Panc1 (cell line): ENCODE measurements around the gene TRMT6. TPM values are rescaled to one million over a fixed set of nuclear protein-coding genes. Genes with fewer than 3 reads are reported as not detected.

Source experiments
- ATAC-seq: fragments of 200-7000 bp; cut with Tn5 transposase; 2 replicates; pipeline ENCODE4 v1.9.1; 2020; ENCODE audit warnings: mild to moderate bottlenecking, moderate library complexity
- Bru-seq: library from RNA; stranded (reverse); fragments of 400-500 nt; gene quantifications from one replicate; lab custom pipeline; 2021; lab: Mats Ljungman, UMichigan
- BruChase-seq, 2 experiments: library from RNA; stranded (reverse); fragments of 400-500 nt; gene quantifications; one replicate each; lab custom pipeline; 2021; lab: Mats Ljungman, UMichigan
- BruUV-seq: library from RNA; stranded (reverse); fragments of 400-500 nt; replicated peaks from 2 replicates; lab custom pipeline; 2021; lab: Mats Ljungman, UMichigan
- CTCF ChIA-PET: fragments of 300-600 bp; sonication (Branson Sonifier 250); formaldehyde crosslinking; loops from one replicate; lab custom pipeline; 2022; ENCODE audit warnings: antibody characterized with exemption; lab: Charles Lee
- POLR2A ChIA-PET: fragments of 300-600 bp; sonication (Branson Sonifier 250); formaldehyde crosslinking; loops from one replicate; lab custom pipeline; 2022; ENCODE audit warnings: antibody characterized with exemption; lab: Charles Lee
- DNase-seq: peaks from one replicate; pipeline ENCODE4 v3.0.0-alpha.2; 2010; ENCODE audit warnings: low read depth, low spot score
- H3K27ac ChIP-seq: 2 replicates; pipeline ENCODE4 v1.5.1; 2011; ENCODE audit warnings: mild to moderate bottlenecking, low read length, inconsistent platforms
- H3K27me3 ChIP-seq: fragments of 200-500 bp; sonication (Bioruptor generic); 2 replicates; pipeline ENCODE4 v1.6.0; 2014; ENCODE audit warnings: low read length, inconsistent platforms; ENCODE audit not compliant: control insufficient read depth, insufficient read depth
- H3K36me3 ChIP-seq: fragments of 200-500 bp; sonication (Bioruptor generic); 2 replicates; pipeline ENCODE4 v1.5.1; 2014; ENCODE audit warnings: inconsistent platforms, mild to moderate bottlenecking, low read length, moderate library complexity; ENCODE audit not compliant: control insufficient read depth, insufficient read depth
- H3K4me1 ChIP-seq: 2 replicates; pipeline ENCODE4 v1.5.1; 2011; ENCODE audit warnings: inconsistent platforms, mild to moderate bottlenecking, low read length, moderate library complexity; ENCODE audit not compliant: control insufficient read depth, insufficient read depth
- H3K4me3 ChIP-seq, 2 experiments: 2 replicates each; pipeline ENCODE4 v1.5.1; 2011 to 2012; ENCODE audit warnings: low read depth in 2 of 2, low read length in 2 of 2, mild to moderate bottlenecking in 2 of 2, inconsistent platforms in 1 of 2, moderate library complexity in 1 of 2
- H3K9me3 ChIP-seq: fragments of 200-500 bp; sonication (Bioruptor generic); 2 replicates; pipeline ENCODE4 v1.5.1; 2014; ENCODE audit warnings: low read depth, mild to moderate bottlenecking, inconsistent platforms, low read length, moderate library complexity; ENCODE audit not compliant: control insufficient read depth, insufficient read depth
- CTCF ChIP-seq: fragments of 450-650 bp; IDR thresholded peaks from 2 replicates; pipeline ENCODE4 v1.5.1; 2017; ENCODE audit warnings: mild to moderate bottlenecking
- POLR2AphosphoS5 ChIP-seq: IDR thresholded peaks from 2 replicates; pipeline ENCODE4 v1.6.1; 2012; ENCODE audit warnings: mild to moderate bottlenecking, low read depth, low read length, moderate library complexity
- SIN3A ChIP-seq: IDR thresholded peaks from 2 replicates; pipeline ENCODE4 v1.6.1; 2012; ENCODE audit warnings: low read depth, mild to moderate bottlenecking, low read length, moderate library complexity, borderline replicate concordance; ENCODE audit not compliant: insufficient read depth
- TCF7L2 ChIP-seq: IDR thresholded peaks from 2 replicates; pipeline ENCODE4 v1.6.1; 2011; ENCODE audit warnings: mild to moderate bottlenecking, low read depth, low read length, inconsistent platforms
- in situ Hi-C: cut with HindIII; loops from 2 replicates; pipeline ENCODE4 v1.10.0; 2016; ENCODE audit warnings: low sequenced_read_pairs, low pct_unique_long_range_greater_than_20kb
- intact Hi-C: fragments of 100-400 bp; cut with micrococcal nuclease; formaldehyde crosslinking; loops from one replicate; pipeline ENCODE4 v1.10.0; 2022; ENCODE audit not compliant: unreplicated experiment
- long read RNA-seq: library from polyadenylated mRNA; unstranded; transcript quantifications from one replicate; pipeline ENCODE4 v2.0.0, GENCODE V29; 2021; ENCODE audit not compliant: unreplicated experiment
- polyA plus RNA-seq: library from polyadenylated mRNA; unstranded; fragments of >200 nt; gene quantifications from one replicate; pipeline ENCODE4 v1.2.1, GENCODE V29; 2012; ENCODE audit warnings: missing spikeins; ENCODE audit not compliant: insufficient read length
- total RNA-seq: library from RNA; stranded (reverse); gene quantifications from one replicate; pipeline ENCODE4 v1.2.1, GENCODE V29; 2021; ENCODE audit not compliant: unreplicated experiment
- TF ChIP-seq, protein P1 (sequence below), 2 experiments: IDR thresholded peaks; 2 replicates each; pipeline ENCODE4 v1.6.1; 2011 to 2012; ENCODE audit warnings: low read depth in 2 of 2, control low read depth in 1 of 2, low read length in 1 of 2, mild to moderate bottlenecking in 1 of 2, moderate library complexity in 1 of 2; ENCODE audit not compliant: insufficient read depth in 1 of 2

The TRMT6 gene
- total RNA-seq (27.9 TPM), Bru-seq, nascent RNA (percentile 87 among the genes with signal in this experiment), BruChase-seq, experiment 1, labeled RNA remaining after a 2-hour chase (percentile 93 among the genes with signal in this experiment), BruChase-seq, experiment 2, labeled RNA remaining after a 6-hour chase (percentile 93 among the genes with signal in this experiment)
- polyA plus RNA-seq, result 27.6 TPM
- long read RNA-seq, transcript TRMT6-201 (11 exons, 2,327 nt), result major isoform, 30 of 64 reads
- long read RNA-seq, partial matches to known transcripts, result 24 of 64 reads
- long read RNA-seq, other reads (novel, unspliced or antisense), result 7 of 64 reads

DNA sequence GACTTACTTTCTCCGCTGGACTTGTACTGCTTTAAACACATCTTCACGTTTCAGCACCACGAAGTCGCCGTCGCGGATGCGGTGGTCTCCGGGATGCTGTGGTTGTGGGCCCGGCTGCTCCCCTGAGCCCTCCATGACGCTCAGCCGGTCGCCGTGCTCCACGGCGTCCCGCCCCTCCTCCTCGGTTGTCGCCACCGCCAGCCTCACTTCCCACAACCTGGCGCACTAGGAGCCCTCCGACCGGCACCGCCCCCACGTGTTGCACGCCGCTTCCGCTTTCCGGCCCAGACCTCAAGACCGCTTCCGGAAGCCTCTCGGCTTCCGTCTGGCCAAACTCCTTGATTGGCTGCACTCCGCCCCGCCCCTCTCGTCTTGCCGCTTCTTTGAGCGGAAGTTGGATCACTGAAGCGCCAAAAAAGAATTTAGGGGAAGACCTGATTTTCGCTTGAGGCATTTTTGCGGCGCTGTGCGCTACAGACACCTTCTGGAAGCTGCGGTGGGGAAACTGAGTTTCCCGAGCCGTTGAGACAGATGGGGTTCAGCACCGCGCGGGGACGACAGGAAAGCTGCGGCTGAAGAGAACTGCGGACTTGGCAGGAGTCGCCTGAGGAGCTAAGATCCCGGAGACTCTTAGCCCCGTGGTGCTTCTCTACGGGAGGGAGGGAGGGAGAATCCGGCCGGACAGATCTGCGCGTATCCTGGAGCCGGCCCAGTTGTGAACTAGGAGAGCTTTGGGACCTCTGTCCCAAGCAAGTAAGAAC lies at the start of gene TRMT6, which contains the start of gene MCM8:
TRMT6 (minus strand) TSS at position 263 of the 761 bp plus-strand sequence; CDS start at position 135, 128 bp downstream.
MCM8 (plus strand) TSS at position 382 of the 761 bp plus-strand sequence. CDS start 1,364 bp downstream, outside the sequence.
- POLR2A ChIA-PET, result interaction anchor here (0.5 kb wide), 1 partner anchor 154 kb away, joined by 3 read pairs; no protein-coding TSS in a partner anchor

GRCh38 chr20:5999783-6000182 lies 49.5 kb upstream of the TRMT6 start:
- H3K4me3 ChIP-seq, result no peak overlapping the region
- no peaks in the 10 kb centered on the region for H3K27me3 ChIP-seq
- no peak overlapping the region for H3K27ac ChIP-seq
- ATAC-seq (no peak), DNase-seq (no peak)
- POLR2A ChIA-PET, result no interaction called here
- peaks cover 4% of the 10 kb centered on the region; the same call in 1 of the 2 replicates for H3K4me1 ChIP-seq
- H3K9me3 ChIP-seq, result no peaks in the 10 kb centered on the region
- BruUV-seq, result no TSS peak
- in situ Hi-C loops, result no loop called here
- H3K36me3 ChIP-seq, result peaks cover 9% of the 10 kb centered on the region; the same call in 1 of the 2 replicates
- CTCF ChIA-PET, result no interaction called here
- intact Hi-C loops, result no loop called here
- TF ChIP-seq, protein P1, sequence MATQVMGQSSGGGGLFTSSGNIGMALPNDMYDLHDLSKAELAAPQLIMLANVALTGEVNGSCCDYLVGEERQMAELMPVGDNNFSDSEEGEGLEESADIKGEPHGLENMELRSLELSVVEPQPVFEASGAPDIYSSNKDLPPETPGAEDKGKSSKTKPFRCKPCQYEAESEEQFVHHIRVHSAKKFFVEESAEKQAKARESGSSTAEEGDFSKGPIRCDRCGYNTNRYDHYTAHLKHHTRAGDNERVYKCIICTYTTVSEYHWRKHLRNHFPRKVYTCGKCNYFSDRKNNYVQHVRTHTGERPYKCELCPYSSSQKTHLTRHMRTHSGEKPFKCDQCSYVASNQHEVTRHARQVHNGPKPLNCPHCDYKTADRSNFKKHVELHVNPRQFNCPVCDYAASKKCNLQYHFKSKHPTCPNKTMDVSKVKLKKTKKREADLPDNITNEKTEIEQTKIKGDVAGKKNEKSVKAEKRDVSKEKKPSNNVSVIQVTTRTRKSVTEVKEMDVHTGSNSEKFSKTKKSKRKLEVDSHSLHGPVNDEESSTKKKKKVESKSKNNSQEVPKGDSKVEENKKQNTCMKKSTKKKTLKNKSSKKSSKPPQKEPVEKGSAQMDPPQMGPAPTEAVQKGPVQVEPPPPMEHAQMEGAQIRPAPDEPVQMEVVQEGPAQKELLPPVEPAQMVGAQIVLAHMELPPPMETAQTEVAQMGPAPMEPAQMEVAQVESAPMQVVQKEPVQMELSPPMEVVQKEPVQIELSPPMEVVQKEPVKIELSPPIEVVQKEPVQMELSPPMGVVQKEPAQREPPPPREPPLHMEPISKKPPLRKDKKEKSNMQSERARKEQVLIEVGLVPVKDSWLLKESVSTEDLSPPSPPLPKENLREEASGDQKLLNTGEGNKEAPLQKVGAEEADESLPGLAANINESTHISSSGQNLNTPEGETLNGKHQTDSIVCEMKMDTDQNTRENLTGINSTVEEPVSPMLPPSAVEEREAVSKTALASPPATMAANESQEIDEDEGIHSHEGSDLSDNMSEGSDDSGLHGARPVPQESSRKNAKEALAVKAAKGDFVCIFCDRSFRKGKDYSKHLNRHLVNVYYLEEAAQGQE (IDR thresholded peaks at IDR 0.05; ENCODE audit: insufficient read depth in 1 of 2, low read depth in 2 of 2, low read length in 1 of 2), result no peak
- TF ChIP-seq POLR2AphosphoS5, result no peak
- TF ChIP-seq TCF7L2, result no peak
- TF ChIP-seq CTCF, result no peak

More for the DNA sequence above, at the start of gene TRMT6, which contains the start of gene MCM8:
- Histone ChIP-seq H3K27ac (peak within 1 kb of the TSS; percentile 95), H3K9me3 (no peaks in the 10 kb centered on the region), H3K4me3 (peak within 1 kb of the TSS; percentile 99 to 100), H3K27me3 (no peaks in the 10 kb centered on the region), H3K36me3 (peaks cover 38% of the 10 kb centered on the region), H3K4me1 (peaks cover 7% of the 10 kb centered on the region; the same call in 1 of the 2 replicates)
- peak; percentile 82 for DNase-seq
- in situ Hi-C loops (no loop called here), intact Hi-C loops (no loop called here)
- TF ChIP-seq POLR2AphosphoS5 (peak; percentile 86), CTCF (no peak), TCF7L2 (no peak), SIN3A (no peak; the same call in 1 of the 2 replicates)
- TF ChIP-seq, protein P1 (IDR thresholded peaks at IDR 0.05; ENCODE audit: insufficient read depth in 1 of 2, low read depth in 2 of 2, low read length in 1 of 2), result 0 out of 4 replicates have a peak, but pooled peaks of 1 of the 2 experiments have one; percentile 55
- peak; percentile 99 for ATAC-seq
- CTCF ChIA-PET, result no interaction called here
- BruUV-seq, result no TSS peak
